HEK293 (cell line): ENCODE results near the gene PHETA2.

ENCODE experiments used
- ZNF23 ChIP-seq: fragments of 450-650 bp; formaldehyde crosslinking; IDR thresholded peaks from 2 replicates; pipeline ENCODE4 v1.5.1; 2016; ENCODE audit warnings: missing biosample characterization, missing genetic modification characterization, borderline replicate concordance
- ZNF24 ChIP-seq: fragments of 450-650 bp; formaldehyde crosslinking; IDR thresholded peaks from 2 replicates; pipeline ENCODE4 v1.5.1; 2016; ENCODE audit warnings: missing biosample characterization, missing genetic modification characterization
- ZNF48 ChIP-seq: fragments of 450-650 bp; formaldehyde crosslinking; IDR thresholded peaks from 2 replicates; pipeline ENCODE4 v1.5.1; 2016; ENCODE audit warnings: missing biosample characterization, missing genetic modification characterization
- ZNF777 ChIP-seq: fragments of 450-650 bp; formaldehyde crosslinking; IDR thresholded peaks from 2 replicates; pipeline ENCODE4 v1.5.1; 2017; ENCODE audit warnings: missing biosample characterization, missing genetic modification characterization, borderline replicate concordance
- ZNF792 ChIP-seq: fragments of 450-650 bp; formaldehyde crosslinking; IDR thresholded peaks from 2 replicates; pipeline ENCODE4 v1.5.1; 2016; ENCODE audit warnings: missing biosample characterization, missing genetic modification characterization
- TF ChIP-seq, protein P1 (sequence below): fragments of 450-650 bp; formaldehyde crosslinking; IDR thresholded peaks from 2 replicates; pipeline ENCODE4 v1.5.1; 2016; ENCODE audit warnings: missing biosample characterization, missing genetic modification characterization

DNA sequence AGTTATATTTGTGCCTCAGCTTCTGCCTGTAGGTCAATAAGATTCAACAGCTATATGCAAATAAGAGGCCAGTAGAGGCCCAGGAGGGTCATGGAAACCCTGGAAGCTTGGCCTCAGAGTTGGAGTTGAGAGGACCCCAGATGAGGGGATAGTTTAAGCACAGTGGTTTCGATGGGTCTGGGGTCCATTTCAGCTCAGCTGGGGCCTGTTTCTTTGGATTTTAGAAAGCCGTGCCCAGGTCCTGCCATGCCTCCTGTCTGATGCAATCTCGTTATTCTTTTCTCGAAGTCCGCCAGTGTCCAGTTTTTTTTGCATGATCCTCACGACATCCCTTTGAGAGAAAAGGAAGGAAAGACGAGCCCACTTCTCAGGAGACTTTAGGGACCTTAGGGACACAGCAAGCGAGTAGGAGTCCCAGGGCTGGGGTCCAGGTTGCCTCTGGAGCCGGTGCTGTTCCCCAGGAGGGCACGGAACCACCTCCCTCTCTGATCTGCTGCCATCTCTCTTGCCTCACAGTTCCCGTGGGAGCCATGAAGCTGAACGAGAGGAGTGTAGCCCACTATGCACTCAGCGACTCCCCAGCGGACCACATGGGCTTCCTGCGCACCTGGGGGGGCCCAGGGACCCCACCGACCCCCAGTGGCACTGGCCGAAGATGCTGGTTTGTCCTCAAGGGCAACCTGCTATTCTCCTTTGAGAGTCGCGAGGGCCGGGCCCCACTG, 2.9 kb downstream of the PHETA2 start:
- TF ChIP-seq, protein P1, sequence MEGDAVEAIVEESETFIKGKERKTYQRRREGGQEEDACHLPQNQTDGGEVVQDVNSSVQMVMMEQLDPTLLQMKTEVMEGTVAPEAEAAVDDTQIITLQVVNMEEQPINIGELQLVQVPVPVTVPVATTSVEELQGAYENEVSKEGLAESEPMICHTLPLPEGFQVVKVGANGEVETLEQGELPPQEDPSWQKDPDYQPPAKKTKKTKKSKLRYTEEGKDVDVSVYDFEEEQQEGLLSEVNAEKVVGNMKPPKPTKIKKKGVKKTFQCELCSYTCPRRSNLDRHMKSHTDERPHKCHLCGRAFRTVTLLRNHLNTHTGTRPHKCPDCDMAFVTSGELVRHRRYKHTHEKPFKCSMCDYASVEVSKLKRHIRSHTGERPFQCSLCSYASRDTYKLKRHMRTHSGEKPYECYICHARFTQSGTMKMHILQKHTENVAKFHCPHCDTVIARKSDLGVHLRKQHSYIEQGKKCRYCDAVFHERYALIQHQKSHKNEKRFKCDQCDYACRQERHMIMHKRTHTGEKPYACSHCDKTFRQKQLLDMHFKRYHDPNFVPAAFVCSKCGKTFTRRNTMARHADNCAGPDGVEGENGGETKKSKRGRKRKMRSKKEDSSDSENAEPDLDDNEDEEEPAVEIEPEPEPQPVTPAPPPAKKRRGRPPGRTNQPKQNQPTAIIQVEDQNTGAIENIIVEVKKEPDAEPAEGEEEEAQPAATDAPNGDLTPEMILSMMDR (tag by site-specific recombination): no peak
- TF ChIP-seq ZNF24 (tag by site-specific recombination) (no peak), ZNF48 (tag by site-specific recombination) (no peak), ZNF777 (no peak), ZNF792 (tag by site-specific recombination) (no peak), ZNF23 (tag by site-specific recombination) (no peak)
